ENCODE measurements around the gene EPB41L2. TPM values are rescaled to one million over a fixed set of nuclear protein-coding genes. Genes with fewer than 3 reads are reported as not detected.

EPB41L2 gene
- total RNA-seq, 1 experiment from 2014 or later: 199 TPM

DNA sequence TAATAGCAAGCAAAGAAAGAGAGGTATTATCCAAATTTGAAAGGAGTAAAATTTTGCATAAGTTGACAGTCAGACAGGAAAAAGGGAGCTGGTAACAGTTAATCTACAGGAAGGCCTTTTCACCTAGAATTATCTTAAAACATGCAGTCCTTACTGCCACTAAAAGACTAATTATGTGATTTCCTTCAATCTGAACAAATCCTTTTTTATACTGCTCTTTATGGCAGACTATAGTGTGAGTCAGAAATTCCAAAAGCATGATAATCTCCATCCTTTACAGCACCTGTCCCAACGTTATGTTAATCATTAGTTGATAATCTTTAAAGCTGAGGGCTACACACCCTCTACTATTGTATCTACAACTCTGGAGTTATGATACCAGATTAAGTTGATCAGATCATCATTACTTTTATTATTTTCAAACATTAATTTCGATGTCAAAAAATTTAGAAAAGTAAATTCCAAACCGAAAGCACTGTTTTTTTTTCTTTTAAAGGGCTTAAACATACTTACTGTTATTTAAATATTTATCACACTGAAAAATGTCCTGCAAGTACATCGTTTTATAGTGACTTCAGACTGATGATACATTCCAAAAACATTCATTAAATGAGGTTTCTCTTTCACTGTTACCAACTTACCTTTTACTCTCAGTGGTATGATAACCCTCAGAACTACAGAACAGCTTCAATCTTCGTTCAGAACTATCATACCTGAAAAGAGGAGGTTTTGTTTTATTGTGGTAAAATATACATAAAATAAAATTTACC lies 39.1 kb upstream of the EPB41L2 start:
- no peaks in the 10 kb centered on the region for H3K27me3 ChIP-seq (ENCODE audit: control insufficient read depth, insufficient read depth, low read length)
- in situ Hi-C loops (cut with HindIII; ENCODE audit: low pct_unique_long_range_greater_than_20kb, low sequenced_read_pairs): no loop called here
- H3K9me3 ChIP-seq (ENCODE audit: control insufficient read depth, insufficient read depth, low read depth, low read length): no peaks in the 10 kb centered on the region
- no peak overlapping the region for H3K4me3 ChIP-seq (ENCODE audit: low read depth in 2 of 2, low read length in 2 of 2)
- no peaks in the 10 kb centered on the region for H3K36me3 ChIP-seq (ENCODE audit: control insufficient read depth, insufficient read depth, low read length)
- ATAC-seq (no peak), DNase-seq (ENCODE audit: low read depth, low spot score) (no peak)
- H3K27ac ChIP-seq (ENCODE audit: low read length): peak overlapping the region; percentile 41; the same call in 1 of the 2 replicates
- intact Hi-C loops (cut with micrococcal nuclease; ENCODE audit: unreplicated experiment): no loop called here
- no peak for TF ChIP-seq SIN3A (IDR thresholded peaks at IDR 0.05; ENCODE audit: borderline replicate concordance, insufficient read depth, low read depth, low read length)
- TF ChIP-seq, protein P1, sequence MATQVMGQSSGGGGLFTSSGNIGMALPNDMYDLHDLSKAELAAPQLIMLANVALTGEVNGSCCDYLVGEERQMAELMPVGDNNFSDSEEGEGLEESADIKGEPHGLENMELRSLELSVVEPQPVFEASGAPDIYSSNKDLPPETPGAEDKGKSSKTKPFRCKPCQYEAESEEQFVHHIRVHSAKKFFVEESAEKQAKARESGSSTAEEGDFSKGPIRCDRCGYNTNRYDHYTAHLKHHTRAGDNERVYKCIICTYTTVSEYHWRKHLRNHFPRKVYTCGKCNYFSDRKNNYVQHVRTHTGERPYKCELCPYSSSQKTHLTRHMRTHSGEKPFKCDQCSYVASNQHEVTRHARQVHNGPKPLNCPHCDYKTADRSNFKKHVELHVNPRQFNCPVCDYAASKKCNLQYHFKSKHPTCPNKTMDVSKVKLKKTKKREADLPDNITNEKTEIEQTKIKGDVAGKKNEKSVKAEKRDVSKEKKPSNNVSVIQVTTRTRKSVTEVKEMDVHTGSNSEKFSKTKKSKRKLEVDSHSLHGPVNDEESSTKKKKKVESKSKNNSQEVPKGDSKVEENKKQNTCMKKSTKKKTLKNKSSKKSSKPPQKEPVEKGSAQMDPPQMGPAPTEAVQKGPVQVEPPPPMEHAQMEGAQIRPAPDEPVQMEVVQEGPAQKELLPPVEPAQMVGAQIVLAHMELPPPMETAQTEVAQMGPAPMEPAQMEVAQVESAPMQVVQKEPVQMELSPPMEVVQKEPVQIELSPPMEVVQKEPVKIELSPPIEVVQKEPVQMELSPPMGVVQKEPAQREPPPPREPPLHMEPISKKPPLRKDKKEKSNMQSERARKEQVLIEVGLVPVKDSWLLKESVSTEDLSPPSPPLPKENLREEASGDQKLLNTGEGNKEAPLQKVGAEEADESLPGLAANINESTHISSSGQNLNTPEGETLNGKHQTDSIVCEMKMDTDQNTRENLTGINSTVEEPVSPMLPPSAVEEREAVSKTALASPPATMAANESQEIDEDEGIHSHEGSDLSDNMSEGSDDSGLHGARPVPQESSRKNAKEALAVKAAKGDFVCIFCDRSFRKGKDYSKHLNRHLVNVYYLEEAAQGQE (IDR thresholded peaks at IDR 0.05; ENCODE audit: insufficient read depth in 1 of 2, low read depth in 2 of 2, low read length in 1 of 2): no peak
- no peak for TF ChIP-seq TCF7L2 (IDR thresholded peaks at IDR 0.05; ENCODE audit: low read depth, low read length)
- no peaks in the 10 kb centered on the region for H3K4me1 ChIP-seq (ENCODE audit: control insufficient read depth, insufficient read depth, low read length)
- ChIA-PET CTCF (interaction anchor here (0.7 kb wide), 1 partner anchor 41 kb away, joined by 6 read pairs; no protein-coding TSS in a partner anchor), POLR2A (no interaction called here)
- no TSS peak for BruUV-seq (replicated peaks)

DNA sequence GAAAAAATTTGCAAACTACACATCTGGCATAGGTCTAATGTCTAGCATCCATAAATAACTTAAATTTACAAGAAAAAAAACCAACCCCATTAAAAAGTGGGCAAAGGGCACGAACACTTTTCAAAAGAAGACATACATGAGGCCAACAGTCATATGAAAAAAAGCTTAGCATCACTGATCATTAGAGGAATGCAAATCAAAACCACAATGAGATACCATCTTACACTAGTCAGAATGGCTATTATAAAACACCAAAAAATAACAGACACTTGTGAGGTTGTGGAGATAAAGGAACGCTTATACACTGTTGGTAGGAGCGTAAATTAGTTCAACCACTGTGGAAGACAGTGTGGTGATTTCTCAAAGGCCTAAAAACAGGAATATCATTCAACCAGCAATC lies 33.7 kb upstream of the EPB41L2 start:
- BruUV-seq (replicated peaks): no TSS peak
- intact Hi-C loops (cut with micrococcal nuclease; ENCODE audit: unreplicated experiment) (no loop called here), in situ Hi-C loops (cut with HindIII; ENCODE audit: low pct_unique_long_range_greater_than_20kb, low sequenced_read_pairs) (no loop called here)
- ChIA-PET POLR2A (no interaction called here), CTCF (no interaction called here)
- DNase-seq (ENCODE audit: low read depth, low spot score) (no peak), ATAC-seq (no peak)
- no peaks in the 10 kb centered on the region for H3K9me3 ChIP-seq (ENCODE audit: control insufficient read depth, insufficient read depth, low read depth, low read length)
- H3K4me1 ChIP-seq (ENCODE audit: control insufficient read depth, insufficient read depth, low read length): no peaks in the 10 kb centered on the region
- H3K27me3 ChIP-seq (ENCODE audit: control insufficient read depth, insufficient read depth, low read length): no peaks in the 10 kb centered on the region
- H3K27ac ChIP-seq (ENCODE audit: low read length): no peak overlapping the region
- no peak overlapping the region for H3K4me3 ChIP-seq (ENCODE audit: low read depth in 2 of 2, low read length in 2 of 2)
- TF ChIP-seq, protein P2, sequence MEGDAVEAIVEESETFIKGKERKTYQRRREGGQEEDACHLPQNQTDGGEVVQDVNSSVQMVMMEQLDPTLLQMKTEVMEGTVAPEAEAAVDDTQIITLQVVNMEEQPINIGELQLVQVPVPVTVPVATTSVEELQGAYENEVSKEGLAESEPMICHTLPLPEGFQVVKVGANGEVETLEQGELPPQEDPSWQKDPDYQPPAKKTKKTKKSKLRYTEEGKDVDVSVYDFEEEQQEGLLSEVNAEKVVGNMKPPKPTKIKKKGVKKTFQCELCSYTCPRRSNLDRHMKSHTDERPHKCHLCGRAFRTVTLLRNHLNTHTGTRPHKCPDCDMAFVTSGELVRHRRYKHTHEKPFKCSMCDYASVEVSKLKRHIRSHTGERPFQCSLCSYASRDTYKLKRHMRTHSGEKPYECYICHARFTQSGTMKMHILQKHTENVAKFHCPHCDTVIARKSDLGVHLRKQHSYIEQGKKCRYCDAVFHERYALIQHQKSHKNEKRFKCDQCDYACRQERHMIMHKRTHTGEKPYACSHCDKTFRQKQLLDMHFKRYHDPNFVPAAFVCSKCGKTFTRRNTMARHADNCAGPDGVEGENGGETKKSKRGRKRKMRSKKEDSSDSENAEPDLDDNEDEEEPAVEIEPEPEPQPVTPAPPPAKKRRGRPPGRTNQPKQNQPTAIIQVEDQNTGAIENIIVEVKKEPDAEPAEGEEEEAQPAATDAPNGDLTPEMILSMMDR (IDR thresholded peaks at IDR 0.05): no peak
- no peak for TF ChIP-seq SIN3A (IDR thresholded peaks at IDR 0.05; ENCODE audit: borderline replicate concordance, insufficient read depth, low read depth, low read length)
- TF ChIP-seq, protein P1 (IDR thresholded peaks at IDR 0.05; ENCODE audit: insufficient read depth in 1 of 2, low read depth in 2 of 2, low read length in 1 of 2): no peak
- no peak for TF ChIP-seq POLR2AphosphoS5 (IDR thresholded peaks at IDR 0.05; ENCODE audit: low read depth, low read length)
- TF ChIP-seq TCF7L2 (IDR thresholded peaks at IDR 0.05; ENCODE audit: low read depth, low read length): no peak
- H3K36me3 ChIP-seq (ENCODE audit: control insufficient read depth, insufficient read depth, low read length): no peaks in the 10 kb centered on the region
